ENCODE data around the gene CALHM3. TPM values are rescaled to one million over a fixed set of nuclear protein-coding genes. Genes with fewer than 3 reads are reported as not detected.

The CALHM3 gene
- total RNA-seq, 1 experiment from 2014 or later: 0.13 TPM

DNA sequence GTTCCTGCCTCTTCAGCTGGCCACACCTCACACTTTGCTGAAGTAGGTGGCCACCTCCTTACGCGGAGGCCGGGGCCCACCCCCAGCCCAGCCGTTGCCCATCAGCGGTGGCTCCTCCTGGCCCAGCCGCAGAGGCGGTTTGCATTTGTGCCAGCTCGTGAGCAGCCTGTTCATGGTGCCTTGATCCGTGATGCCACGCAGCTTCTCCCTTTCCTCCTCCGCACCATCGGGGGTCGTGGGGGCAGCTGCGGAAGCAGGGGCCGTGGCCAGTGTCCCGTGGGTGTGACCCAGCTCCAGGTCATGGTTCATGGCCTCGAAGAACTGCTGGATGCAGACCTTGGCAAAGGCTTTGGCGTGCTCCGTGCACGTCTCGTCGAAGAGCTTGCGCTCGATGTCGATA is 23.8 kb downstream of the CALHM3 start:
- Mint-ChIP-seq H3K36me3 (no peaks in the 10 kb centered on the region), H3K9me3 (no peaks in the 10 kb centered on the region), H3K27ac (no peak overlapping the region), H3K27me3 (ENCODE audit: low read depth) (no peaks in the 10 kb centered on the region), H3K4me3 (no peak overlapping the region), H3K4me1 (peaks cover 10% of the 10 kb centered on the region; the same call in 1 of the 2 replicates)
- TF ChIP-seq, protein P1, sequence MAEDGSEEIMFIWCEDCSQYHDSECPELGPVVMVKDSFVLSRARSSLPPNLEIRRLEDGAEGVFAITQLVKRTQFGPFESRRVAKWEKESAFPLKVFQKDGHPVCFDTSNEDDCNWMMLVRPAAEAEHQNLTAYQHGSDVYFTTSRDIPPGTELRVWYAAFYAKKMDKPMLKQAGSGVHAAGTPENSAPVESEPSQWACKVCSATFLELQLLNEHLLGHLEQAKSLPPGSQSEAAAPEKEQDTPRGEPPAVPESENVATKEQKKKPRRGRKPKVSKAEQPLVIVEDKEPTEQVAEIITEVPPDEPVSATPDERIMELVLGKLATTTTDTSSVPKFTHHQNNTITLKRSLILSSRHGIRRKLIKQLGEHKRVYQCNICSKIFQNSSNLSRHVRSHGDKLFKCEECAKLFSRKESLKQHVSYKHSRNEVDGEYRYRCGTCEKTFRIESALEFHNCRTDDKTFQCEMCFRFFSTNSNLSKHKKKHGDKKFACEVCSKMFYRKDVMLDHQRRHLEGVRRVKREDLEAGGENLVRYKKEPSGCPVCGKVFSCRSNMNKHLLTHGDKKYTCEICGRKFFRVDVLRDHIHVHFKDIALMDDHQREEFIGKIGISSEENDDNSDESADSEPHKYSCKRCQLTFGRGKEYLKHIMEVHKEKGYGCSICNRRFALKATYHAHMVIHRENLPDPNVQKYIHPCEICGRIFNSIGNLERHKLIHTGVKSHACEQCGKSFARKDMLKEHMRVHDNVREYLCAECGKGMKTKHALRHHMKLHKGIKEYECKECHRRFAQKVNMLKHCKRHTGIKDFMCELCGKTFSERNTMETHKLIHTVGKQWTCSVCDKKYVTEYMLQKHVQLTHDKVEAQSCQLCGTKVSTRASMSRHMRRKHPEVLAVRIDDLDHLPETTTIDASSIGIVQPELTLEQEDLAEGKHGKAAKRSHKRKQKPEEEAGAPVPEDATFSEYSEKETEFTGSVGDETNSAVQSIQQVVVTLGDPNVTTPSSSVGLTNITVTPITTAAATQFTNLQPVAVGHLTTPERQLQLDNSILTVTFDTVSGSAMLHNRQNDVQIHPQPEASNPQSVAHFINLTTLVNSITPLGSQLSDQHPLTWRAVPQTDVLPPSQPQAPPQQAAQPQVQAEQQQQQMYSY (CRISPR knock-in tag; IDR thresholded peaks at IDR 0.05): no peak
- TF ChIP-seq ZNF416 (CRISPR knock-in tag; IDR thresholded peaks at IDR 0.05) (no peak), CREB1 (CRISPR knock-in tag; IDR thresholded peaks at IDR 0.05) (no peak), SMAD3 (CRISPR knock-in tag; IDR thresholded peaks at IDR 0.05; ENCODE audit: borderline replicate concordance) (no peak), IRF1 (CRISPR knock-in tag; IDR thresholded peaks at IDR 0.05) (no peak), GRHL2 (CRISPR knock-in tag; IDR thresholded peaks at IDR 0.05; ENCODE audit: insufficient replicate concordance, severe bottlenecking) (no peak), ZBTB21 (CRISPR knock-in tag; IDR thresholded peaks at IDR 0.05; ENCODE audit: borderline replicate concordance) (no peak), CBFB (CRISPR knock-in tag; IDR thresholded peaks at IDR 0.05; ENCODE audit: low read depth) (no peak), SMAD4 (CRISPR knock-in tag; IDR thresholded peaks at IDR 0.05) (no peak)
- TF ChIP-seq, protein P2, sequence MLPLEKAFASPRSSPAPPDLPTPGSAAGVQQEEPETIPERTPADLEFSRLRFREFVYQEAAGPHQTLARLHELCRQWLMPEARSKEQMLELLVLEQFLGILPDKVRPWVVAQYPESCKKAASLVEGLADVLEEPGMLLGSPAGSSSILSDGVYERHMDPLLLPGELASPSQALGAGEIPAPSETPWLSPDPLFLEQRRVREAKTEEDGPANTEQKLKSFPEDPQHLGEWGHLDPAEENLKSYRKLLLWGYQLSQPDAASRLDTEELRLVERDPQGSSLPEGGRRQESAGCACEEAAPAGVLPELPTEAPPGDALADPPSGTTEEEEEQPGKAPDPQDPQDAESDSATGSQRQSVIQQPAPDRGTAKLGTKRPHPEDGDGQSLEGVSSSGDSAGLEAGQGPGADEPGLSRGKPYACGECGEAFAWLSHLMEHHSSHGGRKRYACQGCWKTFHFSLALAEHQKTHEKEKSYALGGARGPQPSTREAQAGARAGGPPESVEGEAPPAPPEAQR (CRISPR knock-in tag; IDR thresholded peaks at IDR 0.05): no peak
- TF ChIP-seq, protein P3, sequence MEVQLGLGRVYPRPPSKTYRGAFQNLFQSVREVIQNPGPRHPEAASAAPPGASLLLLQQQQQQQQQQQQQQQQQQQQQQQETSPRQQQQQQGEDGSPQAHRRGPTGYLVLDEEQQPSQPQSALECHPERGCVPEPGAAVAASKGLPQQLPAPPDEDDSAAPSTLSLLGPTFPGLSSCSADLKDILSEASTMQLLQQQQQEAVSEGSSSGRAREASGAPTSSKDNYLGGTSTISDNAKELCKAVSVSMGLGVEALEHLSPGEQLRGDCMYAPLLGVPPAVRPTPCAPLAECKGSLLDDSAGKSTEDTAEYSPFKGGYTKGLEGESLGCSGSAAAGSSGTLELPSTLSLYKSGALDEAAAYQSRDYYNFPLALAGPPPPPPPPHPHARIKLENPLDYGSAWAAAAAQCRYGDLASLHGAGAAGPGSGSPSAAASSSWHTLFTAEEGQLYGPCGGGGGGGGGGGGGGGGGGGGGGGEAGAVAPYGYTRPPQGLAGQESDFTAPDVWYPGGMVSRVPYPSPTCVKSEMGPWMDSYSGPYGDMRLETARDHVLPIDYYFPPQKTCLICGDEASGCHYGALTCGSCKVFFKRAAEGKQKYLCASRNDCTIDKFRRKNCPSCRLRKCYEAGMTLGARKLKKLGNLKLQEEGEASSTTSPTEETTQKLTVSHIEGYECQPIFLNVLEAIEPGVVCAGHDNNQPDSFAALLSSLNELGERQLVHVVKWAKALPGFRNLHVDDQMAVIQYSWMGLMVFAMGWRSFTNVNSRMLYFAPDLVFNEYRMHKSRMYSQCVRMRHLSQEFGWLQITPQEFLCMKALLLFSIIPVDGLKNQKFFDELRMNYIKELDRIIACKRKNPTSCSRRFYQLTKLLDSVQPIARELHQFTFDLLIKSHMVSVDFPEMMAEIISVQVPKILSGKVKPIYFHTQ (CRISPR knock-in tag; IDR thresholded peaks at IDR 0.05): no peak
- CTCF ChIA-PET: interaction anchor here (2.3 to 5.7 kb wide), 2 partner anchors 21 to 30 kb away, joined by 12 to 49 read pairs; no protein-coding TSS in a partner anchor
- DNase-seq (ENCODE audit: low spot score): no peak
- no peak for ATAC-seq
- POLR2A ChIA-PET: no interaction called here

GRCh38 chr10:103454026-103454425 is 25.0 kb downstream of the CALHM3 start:
- DNase-seq (ENCODE audit: low spot score) (no peak), ATAC-seq (no peak)
- ChIA-PET CTCF (interaction anchor here (2.3 to 5.7 kb wide), 2 partner anchors 22 to 31 kb away, joined by 12 to 49 read pairs; no protein-coding TSS in a partner anchor), POLR2A (no interaction called here)
- H3K4me3 Mint-ChIP-seq: no peak overlapping the region
- H3K27ac Mint-ChIP-seq: no peak overlapping the region
- no peaks in the 10 kb centered on the region for H3K27me3 Mint-ChIP-seq (ENCODE audit: low read depth)
- H3K36me3 Mint-ChIP-seq: no peaks in the 10 kb centered on the region
- no peaks in the 10 kb centered on the region for H3K9me3 Mint-ChIP-seq
- peaks cover 7% of the 10 kb centered on the region; the same call in 1 of the 2 replicates for H3K4me1 Mint-ChIP-seq
- TF ChIP-seq FOXJ3 (CRISPR knock-in tag; IDR thresholded peaks at IDR 0.05; ENCODE audit: borderline replicate concordance) (no peak), NR2C2 (CRISPR knock-in tag; IDR thresholded peaks at IDR 0.05) (no peak), ZNF121 (CRISPR knock-in tag; IDR thresholded peaks at IDR 0.05) (no peak), ZNF532 (CRISPR knock-in tag; IDR thresholded peaks at IDR 0.05; ENCODE audit: borderline replicate concordance) (no peak), ZNF512 (CRISPR knock-in tag; IDR thresholded peaks at IDR 0.05; ENCODE audit: borderline replicate concordance) (no peak)
- TF ChIP-seq, protein P4, sequence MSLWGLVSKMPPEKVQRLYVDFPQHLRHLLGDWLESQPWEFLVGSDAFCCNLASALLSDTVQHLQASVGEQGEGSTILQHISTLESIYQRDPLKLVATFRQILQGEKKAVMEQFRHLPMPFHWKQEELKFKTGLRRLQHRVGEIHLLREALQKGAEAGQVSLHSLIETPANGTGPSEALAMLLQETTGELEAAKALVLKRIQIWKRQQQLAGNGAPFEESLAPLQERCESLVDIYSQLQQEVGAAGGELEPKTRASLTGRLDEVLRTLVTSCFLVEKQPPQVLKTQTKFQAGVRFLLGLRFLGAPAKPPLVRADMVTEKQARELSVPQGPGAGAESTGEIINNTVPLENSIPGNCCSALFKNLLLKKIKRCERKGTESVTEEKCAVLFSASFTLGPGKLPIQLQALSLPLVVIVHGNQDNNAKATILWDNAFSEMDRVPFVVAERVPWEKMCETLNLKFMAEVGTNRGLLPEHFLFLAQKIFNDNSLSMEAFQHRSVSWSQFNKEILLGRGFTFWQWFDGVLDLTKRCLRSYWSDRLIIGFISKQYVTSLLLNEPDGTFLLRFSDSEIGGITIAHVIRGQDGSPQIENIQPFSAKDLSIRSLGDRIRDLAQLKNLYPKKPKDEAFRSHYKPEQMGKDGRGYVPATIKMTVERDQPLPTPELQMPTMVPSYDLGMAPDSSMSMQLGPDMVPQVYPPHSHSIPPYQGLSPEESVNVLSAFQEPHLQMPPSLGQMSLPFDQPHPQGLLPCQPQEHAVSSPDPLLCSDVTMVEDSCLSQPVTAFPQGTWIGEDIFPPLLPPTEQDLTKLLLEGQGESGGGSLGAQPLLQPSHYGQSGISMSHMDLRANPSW (CRISPR knock-in tag; conservative IDR thresholded peaks at IDR 0.05; ENCODE audit: low read depth): no peak

All from WTC11 (cell line).